DMS79 (cell line): ENCODE results near the gene ANO9.

Source experiments
- DNase-seq: peaks from one replicate; lab custom pipeline; 2025; lab: John Stamatoyannopoulos, UW

Gene ANO9

DNA sequence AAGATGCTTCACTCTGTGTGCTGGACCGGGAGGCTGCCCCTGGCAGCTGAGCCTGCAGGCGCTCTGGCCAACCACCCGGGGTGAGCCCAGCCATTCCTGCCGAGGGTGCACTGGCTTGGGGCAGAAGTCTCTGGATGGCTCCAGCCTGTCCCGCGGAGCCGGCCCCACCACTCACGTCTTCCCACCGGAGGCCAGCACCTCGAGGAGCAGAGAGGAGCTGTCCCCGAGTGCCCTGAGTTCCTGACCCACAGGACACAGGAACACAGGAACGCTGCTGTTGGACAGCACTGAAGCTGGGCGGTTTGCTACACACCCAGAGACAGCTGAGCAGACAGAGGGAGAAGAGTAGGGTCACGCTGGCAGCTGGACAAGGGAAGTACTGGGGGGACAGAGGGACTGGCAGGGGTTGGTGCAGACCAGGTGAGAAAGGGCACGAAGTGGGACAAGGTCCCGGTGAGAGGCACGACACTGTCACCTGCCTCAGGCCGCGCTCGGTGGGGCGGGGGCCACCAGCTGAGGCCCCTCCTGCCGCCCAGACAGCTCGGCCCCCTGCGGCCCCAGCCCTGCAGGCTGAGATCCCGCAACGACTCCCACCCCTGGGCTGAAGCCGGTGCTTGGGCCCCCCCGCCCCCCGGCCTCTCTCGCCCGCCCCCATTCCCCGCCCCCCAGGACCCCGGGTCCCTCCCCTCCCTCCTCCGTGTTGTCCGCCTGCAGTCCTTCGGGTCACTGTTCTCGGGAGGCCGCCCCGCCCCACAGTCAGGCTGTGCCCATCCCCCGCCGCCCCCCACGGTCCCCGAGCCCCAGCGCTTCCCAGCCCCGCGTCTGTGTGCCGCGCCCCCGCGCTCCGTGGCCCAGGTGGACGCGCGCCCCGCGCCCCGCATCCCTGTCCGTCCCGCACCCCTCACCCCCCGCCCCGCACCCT, 73.1 kb downstream of the ANO9 start:
- DNase-seq, result no peak

DNA sequence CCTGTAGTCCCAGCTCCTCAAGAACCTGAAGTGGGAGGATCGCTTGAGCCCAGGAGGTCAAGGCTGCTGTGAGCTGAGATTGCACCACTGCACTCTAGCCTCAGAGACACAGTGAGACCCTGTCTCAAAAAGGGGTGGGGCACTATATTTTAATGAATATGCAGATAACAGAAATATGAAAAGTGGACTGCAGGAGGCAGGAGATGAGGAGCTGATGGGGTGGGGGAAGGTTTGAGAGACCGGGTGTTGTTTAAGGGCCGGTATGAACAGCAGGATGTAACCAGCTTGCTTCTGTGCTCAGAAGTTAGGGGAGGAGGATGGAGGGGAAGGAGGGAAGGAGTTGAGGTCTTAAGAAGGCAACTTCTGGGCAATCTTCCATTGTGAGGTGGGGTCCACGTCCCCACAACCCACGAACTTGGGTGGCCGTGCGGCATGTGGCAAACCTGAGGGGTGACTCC, 73.8 kb downstream of the ANO9 start:
- no peak for DNase-seq
